ENCODE results near the gene CORO2A. TPM values are rescaled to one million over a fixed set of nuclear protein-coding genes. Genes with fewer than 3 reads are reported as not detected.
"Not testable (repeated sequence)": the region's sequence is repeated elsewhere in the genome, so short reads cannot be mapped to it uniquely, and the experiment has no call there.

Gene CORO2A
- polyA plus RNA-seq, 4 donors, result 2.1 to 2.8 (median 2.1) TPM

DNA sequence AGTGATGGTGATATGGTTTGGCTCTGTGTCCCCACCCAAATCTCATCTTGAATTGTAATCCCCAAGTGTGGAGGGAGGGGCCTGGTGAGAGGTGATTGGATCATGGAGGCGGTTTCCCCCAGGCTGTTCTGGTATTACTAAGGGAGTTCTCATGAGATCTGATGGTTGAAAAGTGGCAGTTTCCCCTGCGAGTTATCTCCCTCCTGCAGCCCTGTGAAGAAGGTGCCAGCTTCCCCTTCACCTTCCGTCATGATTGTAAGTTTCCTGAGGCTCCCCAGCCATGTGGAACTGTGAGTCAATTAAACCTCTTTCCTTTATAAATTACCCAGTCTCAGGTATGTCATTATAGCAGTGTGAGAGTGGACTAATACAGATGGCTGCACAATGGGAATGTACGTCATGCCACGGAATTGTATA, 17.9 kb downstream of the CORO2A start:
- DNase-seq (ENCODE audit: low read depth in 4 of 4, low spot score in 2 of 4), result not testable (repeated sequence)

DNA sequence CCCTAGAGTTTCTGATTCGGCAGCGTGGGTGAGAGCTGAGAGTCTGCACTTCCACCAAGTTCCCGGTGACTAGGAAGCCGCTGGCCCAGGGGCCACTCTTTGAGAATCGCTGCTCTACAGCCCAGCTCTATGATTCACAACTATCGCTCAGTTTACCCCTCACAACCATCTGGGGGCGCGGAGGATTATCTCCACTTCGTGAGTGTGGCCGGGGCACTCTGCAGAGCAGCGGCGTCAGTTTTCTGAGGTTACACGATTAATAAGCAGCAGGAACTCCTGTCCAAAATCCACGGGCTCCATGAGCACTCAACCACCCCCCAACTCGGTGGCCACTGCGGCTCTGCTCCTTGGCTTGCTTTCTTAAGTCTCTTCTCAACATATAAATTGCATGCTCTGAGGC, 19.3 kb downstream of the CORO2A start:
- no peak for DNase-seq (ENCODE audit: low read depth in 4 of 4, low spot score in 2 of 4)

GRCh38 chr9:98172604-98173003, 19.8 kb downstream of the CORO2A start:
- DNase-seq (ENCODE audit: low read depth in 4 of 4, low spot score in 2 of 4), result no peak

DNA sequence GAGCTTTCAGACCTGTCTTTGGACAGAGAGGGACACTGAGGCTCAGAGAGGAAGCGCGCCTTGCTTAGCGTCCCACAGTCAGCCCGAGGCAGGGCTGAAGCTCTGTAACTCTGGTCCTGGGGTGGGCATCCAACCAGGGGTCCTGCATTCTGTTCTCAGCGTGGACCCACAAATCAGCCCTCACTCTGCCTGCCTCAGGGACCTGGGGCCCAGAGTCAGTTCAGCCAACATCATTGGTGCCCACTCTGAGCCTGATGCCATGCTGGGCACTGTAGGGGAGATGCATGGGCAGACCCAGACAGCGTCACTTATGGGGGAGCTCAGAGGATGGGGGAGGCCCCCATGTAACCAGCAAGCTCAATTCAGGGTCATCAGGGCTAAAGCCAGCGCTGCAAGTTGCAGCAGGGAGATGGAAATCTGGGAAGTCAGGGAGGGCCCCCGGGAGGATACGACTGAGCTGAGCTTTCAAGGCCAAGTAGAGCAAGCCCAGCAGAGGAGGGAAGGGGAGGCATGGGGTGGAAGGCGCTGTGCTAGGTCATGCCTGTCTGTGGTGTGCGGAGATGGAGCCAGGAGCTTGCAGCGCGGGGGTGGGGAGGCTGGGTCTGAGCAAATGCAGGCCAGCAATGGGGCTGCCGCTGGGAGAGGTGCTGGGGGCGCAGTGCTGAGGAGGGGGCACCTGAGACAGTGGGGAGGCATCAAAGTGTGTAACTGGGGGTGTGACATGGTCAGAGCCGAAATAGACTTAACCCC, 21.1 kb downstream of the CORO2A start:
- DNase-seq (ENCODE audit: low read depth in 4 of 4, low spot score in 2 of 4), result no peak

GRCh38 chr9:98168941-98169488, 23.4 kb downstream of the CORO2A start:
- DNase-seq (ENCODE audit: low read depth in 4 of 4, low spot score in 2 of 4), result no peak

- DNase-seq (ENCODE audit: low read depth in 4 of 4, low spot score in 2 of 4), result no peak
These were observed 24.2 kb downstream of the CORO2A start for GRCh38 chr9:98168153-98168780.

GRCh38 chr9:98164912-98165311, 27.5 kb downstream of the CORO2A start:
- no peak for DNase-seq (ENCODE audit: low read depth in 4 of 4, low spot score in 2 of 4)

GRCh38 chr9:98162613-98163012, 29.8 kb downstream of the CORO2A start:
- no peak for DNase-seq (ENCODE audit: low read depth in 4 of 4, low spot score in 2 of 4)

DNA sequence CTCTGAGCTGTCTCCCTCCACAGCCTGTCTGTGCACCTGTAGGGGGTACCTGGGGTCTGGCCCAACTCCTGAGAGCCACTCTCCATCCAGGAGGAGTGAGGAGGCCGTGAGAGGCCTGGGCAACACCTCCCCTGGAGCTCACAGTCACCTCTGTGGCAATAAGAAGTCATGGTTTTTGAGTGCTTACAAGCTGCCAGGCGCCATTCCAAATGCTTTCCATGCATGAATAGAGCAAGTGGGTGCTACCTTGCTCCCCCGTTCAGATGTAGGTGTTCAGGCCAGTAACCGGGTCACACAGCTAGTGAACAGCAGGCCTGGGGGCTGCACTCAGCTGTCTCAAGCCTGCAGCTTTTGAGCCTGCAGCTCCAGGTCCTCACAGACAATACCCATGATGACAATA, 30.6 kb downstream of the CORO2A start:
- DNase-seq (ENCODE audit: low read depth in 4 of 4, low spot score in 2 of 4), result no peak

- no peak for DNase-seq (ENCODE audit: low read depth in 4 of 4, low spot score in 2 of 4)
These were observed 32.6 kb downstream of the CORO2A start for GRCh38 chr9:98159790-98160189.

- DNase-seq (ENCODE audit: low read depth in 4 of 4, low spot score in 2 of 4), result no peak
These were observed 33.1 kb downstream of the CORO2A start for GRCh38 chr9:98159301-98159700.

- no peak for DNase-seq (ENCODE audit: low read depth in 4 of 4, low spot score in 2 of 4)
These were observed 34.2 kb downstream of the CORO2A start for GRCh38 chr9:98158071-98158831.

DNA sequence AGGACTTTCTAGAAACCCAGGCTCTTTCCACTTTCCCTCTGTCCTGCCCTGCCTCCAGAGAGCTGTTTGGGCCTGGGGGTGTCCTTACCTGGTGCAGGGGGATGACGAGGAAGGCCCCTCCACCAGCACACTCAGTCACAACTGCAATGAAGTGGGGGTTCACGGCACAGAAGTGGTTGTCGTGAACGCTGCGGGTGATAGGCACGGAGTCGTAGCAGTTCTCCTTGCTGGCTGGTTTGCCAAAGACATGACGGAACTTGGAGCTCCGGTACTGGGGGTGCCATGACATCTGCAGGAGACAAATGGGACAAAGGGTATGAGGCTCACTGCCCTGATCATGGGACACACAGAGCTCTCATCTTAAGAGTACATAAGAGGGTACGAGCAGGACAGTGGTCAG, 35.1 kb downstream of the CORO2A start:
- DNase-seq (ENCODE audit: low read depth in 4 of 4, low spot score in 2 of 4), result no peak

DNA sequence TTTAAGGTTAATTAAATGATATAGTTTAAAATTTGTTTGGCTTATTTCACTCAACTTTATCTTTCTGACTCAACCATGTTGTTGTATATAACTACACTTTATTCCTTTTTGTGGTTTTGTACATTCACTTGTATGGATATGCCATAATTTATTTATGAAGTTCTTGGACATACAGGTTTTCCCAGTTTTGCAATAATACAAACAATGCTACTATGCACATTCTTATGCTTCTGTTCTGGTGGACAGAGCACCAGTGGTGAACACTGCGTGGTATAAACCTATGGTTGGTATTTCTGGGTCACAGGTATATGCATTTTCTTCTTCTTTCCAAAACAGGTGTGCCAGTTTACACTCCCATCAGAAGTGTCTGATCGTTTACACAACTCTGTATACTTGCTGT, 37.8 kb downstream of the CORO2A start:
- no peak for DNase-seq (ENCODE audit: low read depth in 4 of 4, low spot score in 2 of 4)

DNA sequence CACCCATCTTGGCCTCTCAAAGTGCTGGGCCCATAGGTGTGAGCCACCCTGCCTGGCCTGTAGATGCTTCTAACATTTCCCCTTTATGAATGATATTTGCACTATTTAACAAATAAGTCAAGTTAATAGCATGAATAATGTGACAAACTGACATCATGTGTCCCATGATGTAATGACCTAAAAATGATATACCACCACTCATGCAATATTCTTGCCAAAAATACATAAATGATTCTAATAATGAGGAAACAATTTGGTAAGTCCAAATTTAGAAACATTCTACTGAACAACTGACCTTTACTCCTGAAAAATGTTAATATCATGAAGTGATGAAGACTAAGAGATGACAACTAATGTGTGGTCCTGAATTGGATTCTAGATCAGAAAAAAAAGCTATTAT, 39.9 kb downstream of the CORO2A start:
- no peak for DNase-seq (ENCODE audit: low read depth in 4 of 4, low spot score in 2 of 4)

DNA sequence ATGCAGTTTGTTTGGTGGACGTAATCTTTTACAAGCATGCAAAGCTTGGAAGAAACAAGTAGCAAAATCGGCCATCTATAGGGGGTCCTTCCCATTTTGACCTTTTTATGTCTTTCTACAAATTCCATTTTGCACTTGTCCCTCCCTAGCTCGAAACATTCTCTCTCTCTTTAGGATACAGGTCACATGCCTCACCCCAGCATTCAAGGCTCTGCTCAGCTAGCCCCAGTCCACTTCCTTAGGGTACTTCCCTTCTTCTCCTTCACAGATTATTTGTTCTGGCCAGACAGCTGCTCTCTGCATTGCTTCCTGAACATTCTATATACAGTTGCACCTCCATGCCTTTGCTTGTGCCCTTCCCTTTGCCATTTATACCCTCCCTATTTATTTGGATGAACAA, 41.7 kb downstream of the CORO2A start:
- DNase-seq (ENCODE audit: low read depth in 4 of 4, low spot score in 2 of 4), result no peak

DNA sequence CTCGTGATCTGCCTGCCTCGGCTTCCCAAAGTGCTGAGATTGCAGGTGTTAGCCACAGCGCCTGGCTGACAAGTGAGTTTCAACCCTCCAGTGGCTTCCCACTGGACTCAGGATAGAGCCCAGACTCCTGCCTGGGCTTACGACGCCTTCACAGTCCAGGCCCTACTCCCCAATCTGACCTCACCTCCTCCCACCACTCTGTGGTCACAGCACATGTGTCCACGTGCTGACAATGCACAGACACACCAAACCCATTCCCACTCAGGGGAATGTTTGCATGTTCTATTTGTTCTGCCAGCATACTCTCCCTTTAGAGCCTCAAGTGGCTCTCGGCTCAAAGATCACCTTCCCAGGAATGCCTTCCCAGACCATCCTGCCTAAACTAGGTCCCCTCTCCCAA, 42.3 kb downstream of the CORO2A start:
- no peak for DNase-seq (ENCODE audit: low read depth in 4 of 4, low spot score in 2 of 4)

DNA sequence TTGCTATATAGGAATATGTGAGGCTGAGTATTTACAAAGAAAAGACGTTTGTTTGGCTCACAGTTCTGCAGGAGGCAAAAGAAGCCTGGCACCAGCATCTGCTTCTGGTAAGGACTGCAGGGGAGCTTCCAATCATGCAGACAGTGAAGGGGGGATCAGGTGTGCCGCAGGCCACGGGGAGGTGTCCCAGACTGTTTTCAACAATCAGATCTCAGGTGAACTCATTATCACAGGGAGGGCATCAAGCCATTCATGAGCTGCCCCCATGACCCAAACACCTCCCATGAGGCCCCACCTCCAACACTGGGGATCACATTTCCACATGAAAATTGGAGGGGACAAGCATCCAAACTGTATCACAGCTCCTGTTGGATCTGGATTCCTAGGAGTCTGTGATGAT, 43.0 kb downstream of the CORO2A start:
- no peak for DNase-seq (ENCODE audit: low read depth in 4 of 4, low spot score in 2 of 4)

GRCh38 chr9:98148486-98148885, 44.0 kb downstream of the CORO2A start:
- no peak for DNase-seq (ENCODE audit: low read depth in 4 of 4, low spot score in 2 of 4)

DNA sequence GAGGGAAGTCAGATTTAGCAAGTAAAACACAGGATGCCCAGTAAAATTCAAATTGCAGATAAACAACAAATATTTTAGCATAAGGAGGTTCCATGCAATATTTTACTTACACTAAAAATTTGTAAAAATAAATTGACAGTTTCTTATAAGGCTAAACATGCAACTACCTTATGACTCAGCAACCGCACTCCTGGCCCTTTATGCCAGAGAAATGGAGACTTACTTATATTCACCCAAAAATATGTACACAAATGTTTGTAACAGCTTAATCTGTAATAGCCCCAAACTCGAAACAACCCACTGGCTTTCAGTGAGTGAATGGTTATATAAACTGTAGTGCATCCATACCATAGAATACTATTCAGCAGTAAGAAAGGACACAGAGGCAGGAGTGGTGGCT, 44.9 kb downstream of the CORO2A start:
- no peak for DNase-seq (ENCODE audit: low read depth in 4 of 4, low spot score in 2 of 4)

Data from left renal cortex interstitium (tissue), 4 donors.